Brain pericyte (primary cell): ENCODE data around the gene C13orf46.

Source experiments
- DNase-seq: peaks from one replicate; pipeline ENCODE4 v3.0.0-alpha.2; 2012; ENCODE audit warnings: low read depth, low spot score

The C13orf46 gene

GRCh38 chr13:114010401-114011101, 36.7 kb upstream of the C13orf46 start:
- DNase-seq, result no peak

DNA sequence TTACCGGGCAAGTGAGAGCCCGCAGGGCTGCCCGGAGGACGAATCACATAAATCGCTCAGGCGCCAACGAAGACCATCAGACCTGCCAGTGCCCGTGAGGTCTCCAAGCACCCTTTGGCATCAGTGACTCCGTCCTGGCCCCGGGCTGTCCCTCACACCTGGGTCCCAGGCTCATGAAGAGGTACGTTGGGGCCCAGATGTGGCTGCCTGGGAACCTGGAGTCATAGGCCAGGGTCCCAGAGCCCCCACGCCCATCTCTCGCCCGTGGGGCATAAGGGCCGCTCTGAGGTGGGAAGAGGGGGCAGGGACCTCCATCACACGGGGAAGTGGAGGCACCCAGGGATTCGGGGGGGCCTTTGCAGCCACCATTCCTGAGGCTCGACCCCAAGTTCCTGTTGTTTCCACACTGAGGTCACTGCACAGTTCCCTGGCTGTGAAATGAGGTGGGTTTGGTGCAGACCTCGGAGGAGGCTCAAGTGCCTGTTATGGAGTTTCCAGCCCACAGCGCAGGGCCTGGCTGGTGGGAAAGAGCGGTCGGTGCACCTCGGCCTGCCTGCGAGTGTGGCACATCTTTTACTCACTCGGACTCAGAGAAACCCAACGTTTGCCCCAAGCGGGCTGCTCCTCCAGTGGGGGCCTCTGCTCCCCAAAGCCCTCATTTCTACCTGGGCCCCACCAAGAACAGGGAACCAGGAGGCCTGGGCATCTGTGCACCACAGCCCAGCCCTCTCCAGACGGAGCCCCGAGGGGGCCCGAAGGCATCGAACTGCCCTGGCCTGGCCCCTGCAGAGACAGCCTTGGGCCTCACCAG, 35.9 kb upstream of the C13orf46 start:
- DNase-seq, result no peak

- no peak for DNase-seq
Measured at GRCh38 chr13:114008964-114009589, 35.2 kb upstream of the C13orf46 start.

- no peak for DNase-seq
Measured at GRCh38 chr13:114007566-114007965, 33.7 kb upstream of the C13orf46 start.

- no peak for DNase-seq
Measured at GRCh38 chr13:114005206-114005724, 31.4 kb upstream of the C13orf46 start.

GRCh38 chr13:114004420-114005205, 30.7 kb upstream of the C13orf46 start:
- no peak for DNase-seq

GRCh38 chr13:114002771-114003321, 29.0 kb upstream of the C13orf46 start:
- no peak for DNase-seq

DNA sequence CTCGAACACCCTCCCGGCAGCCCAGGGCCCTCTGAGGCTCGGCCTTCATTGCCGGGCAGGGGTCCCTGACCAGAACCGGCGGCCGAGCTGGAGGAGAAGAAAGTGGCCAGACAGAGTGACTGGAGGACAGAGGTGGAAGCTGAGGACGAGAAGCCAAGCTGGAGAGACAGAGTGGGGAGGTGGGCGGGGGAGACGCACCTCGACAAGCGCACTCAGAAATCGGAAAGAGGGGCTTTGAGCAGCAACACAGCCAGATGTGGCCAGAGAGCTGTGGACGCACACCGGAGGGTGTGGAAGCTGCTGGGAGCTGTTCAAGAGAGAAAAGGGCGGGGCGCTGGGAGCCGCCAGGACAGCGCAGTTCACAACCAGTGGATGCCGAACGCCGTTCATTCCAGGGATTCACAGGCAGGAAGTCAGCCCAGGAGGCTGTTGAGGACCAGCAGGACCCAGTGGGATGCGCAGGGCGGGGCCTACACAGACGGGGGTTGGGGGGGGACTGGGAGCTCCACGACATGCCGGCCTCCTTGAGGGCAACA, 28.2 kb upstream of the C13orf46 start:
- DNase-seq, result no peak

GRCh38 chr13:114001331-114002008, 27.6 kb upstream of the C13orf46 start:
- DNase-seq, result no peak

- no peak for DNase-seq
Measured at GRCh38 chr13:114000151-114001040, 26.5 kb upstream of the C13orf46 start.

- DNase-seq, result no peak
Measured at GRCh38 chr13:113999618-113999910, 25.7 kb upstream of the C13orf46 start.

- DNase-seq, result no peak
Measured at GRCh38 chr13:113998781-113999617, 25.1 kb upstream of the C13orf46 start.

DNA sequence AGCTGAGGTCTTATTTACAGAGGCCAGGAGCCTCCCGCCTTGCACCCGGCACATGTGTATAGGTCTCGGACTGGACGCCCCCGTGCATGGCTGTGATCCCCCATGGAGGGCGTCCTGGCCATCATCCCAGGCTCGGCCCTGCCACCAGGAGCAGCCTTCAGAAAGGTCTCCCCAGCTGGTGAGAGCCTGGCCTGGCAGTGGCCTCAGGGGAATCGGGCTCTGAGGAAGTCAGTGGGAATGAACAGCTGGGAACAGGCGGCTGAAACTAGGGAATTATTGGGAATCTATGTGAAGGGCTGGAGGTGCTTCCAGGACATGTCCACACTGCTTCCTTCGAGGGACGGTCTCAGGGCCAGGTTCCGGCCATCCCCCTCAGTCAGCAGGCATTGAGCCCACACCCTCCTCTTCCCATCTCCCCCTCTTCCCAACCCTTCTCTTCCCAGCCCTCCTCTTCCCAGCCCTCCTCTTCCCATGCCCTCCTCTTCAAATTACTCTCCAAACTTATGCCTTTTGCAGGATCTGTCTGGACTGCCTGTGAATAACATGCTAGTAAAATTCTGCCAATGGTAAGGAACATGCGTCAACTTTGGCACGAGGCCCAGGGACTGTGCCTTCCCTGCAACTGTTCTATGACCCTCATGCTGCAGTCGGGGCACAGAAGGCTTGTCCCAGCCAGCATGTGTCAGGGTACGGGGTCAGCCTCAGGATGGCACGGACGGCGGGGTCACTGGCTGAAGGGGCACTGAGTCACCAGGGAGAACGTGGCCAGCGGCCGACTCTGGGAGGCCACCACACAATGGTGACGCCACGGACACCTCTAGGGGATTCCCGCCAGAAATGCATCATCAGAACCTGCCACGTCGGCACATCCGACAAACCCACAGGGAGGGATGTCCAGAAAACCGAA, 24.2 kb upstream of the C13orf46 start:
- peak; percentile 43 for DNase-seq

DNA sequence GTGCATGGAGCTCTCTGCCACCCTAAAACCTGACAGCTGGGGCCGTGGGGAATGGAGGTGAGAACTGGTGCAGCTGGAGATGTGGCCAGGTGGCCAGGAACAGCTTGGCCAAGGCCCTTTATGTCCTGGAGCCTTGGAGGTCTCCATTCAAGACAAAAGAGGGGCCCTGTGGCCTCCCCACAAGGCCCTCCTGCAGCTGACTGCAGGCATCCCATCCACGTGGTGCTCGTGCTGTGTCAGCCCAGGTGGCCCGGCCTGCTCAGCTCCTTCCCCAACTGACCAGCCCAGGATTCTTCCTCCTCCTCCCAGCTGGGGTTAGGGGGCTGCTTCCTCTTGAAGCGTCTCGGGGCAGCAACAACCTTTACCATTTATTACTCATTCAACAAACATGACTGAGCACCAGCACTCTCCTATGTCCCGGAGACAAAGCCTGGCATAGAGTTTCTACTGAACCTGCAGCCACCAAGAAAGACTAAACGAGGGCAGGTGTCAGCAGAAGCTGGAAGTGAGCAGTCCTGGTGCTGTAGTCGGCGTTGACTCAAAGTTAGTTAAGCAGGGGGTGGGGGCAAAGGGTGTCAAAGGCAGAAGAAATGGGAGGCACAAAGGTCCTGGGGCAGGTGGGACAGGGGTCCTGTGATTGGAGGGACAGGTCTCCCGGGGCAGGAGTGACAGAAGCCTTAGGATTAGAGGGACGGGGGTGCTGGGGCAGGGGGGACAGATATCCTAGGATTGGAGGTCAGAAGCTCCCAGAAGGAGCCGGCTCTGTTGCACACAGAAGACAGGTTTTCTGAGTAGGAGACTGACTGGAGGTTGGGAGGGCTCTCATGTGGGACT, 23.3 kb upstream of the C13orf46 start:
- DNase-seq, result no peak

DNA sequence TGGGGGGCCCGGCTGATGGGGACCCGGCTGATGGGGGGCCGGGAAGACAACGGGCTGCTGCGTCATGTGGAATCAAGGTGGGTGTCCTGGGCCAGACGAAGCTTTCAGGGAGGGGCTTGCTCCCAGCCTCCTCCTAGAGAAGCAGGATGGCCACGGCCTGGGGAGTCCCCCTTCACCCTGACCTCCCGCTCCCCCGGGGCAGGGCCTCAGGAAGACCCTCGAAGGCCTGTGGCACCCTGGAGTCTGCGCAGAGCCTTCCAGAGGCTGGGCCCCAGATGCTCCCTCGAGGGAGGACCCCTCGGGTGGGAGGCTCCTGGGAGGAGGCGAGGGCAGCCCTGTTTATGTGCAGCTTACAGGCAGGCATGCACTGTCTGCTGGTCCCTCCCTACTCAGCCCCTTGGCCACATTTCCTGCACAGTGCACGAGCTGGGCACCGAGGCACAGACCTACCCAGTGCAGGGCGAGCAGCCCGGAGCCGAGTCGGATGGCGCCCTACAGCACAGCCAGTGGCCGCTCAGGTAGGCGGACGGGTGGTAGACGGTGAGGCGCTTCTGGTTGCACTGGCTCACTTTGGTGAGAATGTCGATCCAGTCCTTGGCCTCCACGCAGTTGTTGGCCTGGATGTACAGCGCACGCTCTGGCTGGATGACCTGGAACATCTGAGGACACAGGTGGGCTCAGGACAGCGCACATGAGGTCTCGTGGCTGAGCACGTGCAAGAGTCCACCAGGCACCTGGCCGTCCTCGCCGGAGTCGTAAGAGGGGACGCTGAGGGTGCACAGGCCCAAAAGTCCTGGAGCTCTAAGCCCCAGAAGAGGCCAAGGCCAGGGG, 22.4 kb upstream of the C13orf46 start:
- DNase-seq, result no peak

DNA sequence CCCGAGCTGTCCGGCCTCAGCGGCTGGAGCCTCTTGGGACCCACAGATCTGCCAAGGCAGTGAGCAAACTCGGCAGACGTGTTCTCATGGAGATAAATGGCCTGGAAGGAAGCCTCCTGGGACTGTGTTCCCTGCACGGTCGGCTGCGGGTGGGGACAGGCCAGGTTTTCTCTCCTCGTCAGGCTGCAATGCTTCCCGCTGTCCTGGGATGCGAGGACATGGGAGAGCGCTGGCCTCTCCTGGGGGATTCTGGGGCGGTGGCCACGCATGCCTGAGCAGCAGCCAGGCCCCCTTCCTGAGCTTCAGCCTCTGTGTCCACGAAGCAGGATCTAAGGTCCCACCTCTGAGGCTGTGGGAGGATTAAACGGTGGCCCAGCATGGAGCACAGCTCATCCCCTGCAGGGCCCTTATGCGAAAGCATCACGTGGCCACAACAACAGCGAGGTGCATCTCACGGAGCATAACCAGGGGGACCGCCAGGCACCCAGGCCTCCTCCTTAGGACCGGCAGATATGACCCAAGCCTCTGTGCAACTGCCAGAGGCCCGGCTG, 21.2 kb upstream of the C13orf46 start:
- DNase-seq, result no peak
